ENCODE results near the gene CRYBG2.
A peak's percentile ranks its signal among the peaks of the same experiment; 100 is the strongest.
"Not testable (repeated sequence)": the region's sequence is repeated elsewhere in the genome, so short reads cannot be mapped to it uniquely, and the experiment has no call there.

Gene CRYBG2

DNA sequence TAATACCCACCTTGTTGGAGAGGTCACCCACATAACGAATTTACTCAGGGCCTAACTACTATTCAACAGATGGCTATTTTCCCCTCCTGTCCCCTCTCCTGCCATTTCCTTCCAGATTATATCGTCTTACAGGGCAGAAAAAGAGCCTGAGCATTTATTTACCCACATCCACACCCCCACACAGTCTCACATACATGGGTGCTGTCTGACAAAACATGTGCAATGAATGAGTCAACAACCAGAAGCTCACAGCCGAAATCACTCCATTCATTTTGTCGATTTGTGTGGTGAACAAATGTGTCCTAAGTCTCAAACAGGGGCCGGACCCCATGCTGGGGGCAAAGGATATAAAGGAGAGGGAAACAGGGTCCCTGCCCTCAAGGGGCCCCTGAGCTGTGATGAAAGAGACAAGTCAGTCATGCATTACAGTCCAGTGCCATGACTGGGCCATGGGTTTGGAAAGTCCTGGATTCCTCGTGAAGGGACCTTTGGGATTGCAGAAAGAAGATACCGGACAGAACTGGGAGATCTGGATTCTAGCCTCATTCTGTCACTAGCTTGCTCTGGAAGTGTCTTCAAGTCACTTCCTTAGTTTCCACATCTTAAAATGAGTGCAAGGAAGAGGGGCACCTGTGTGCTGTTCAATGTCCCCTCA is 35.0 kb upstream of the CRYBG2 start:
- no peak overlapping the region for H3K4me3 ChIP-seq (ENCODE audit: low read depth, low read length)
- TF ChIP-seq, protein P1, sequence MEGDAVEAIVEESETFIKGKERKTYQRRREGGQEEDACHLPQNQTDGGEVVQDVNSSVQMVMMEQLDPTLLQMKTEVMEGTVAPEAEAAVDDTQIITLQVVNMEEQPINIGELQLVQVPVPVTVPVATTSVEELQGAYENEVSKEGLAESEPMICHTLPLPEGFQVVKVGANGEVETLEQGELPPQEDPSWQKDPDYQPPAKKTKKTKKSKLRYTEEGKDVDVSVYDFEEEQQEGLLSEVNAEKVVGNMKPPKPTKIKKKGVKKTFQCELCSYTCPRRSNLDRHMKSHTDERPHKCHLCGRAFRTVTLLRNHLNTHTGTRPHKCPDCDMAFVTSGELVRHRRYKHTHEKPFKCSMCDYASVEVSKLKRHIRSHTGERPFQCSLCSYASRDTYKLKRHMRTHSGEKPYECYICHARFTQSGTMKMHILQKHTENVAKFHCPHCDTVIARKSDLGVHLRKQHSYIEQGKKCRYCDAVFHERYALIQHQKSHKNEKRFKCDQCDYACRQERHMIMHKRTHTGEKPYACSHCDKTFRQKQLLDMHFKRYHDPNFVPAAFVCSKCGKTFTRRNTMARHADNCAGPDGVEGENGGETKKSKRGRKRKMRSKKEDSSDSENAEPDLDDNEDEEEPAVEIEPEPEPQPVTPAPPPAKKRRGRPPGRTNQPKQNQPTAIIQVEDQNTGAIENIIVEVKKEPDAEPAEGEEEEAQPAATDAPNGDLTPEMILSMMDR (IDR thresholded peaks at IDR 0.05; ENCODE audit: low read depth, low read length): no peak

DNA sequence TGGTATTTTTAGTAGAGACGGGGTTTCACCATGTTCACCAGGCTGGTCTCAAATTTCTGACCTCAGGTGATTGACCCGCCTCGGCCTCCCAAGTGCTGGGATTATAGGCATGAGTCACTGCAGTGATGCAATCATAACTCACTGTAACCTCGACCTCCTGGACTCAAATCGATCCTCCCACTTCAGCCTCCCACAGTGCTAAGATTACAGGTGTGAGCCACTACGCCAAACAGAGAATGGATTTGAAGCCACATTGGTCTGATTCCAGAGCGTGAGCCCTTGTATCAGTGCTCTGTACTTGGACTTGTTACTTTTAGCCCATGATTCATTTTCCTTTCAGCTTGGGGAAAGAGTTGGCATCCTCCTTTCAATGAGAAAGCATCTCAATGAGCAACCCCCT is 33.5 kb upstream of the CRYBG2 start:
- no peak overlapping the region for H3K4me3 ChIP-seq (ENCODE audit: low read depth, low read length)
- TF ChIP-seq, protein P1 (IDR thresholded peaks at IDR 0.05; ENCODE audit: low read depth, low read length): no peak

DNA sequence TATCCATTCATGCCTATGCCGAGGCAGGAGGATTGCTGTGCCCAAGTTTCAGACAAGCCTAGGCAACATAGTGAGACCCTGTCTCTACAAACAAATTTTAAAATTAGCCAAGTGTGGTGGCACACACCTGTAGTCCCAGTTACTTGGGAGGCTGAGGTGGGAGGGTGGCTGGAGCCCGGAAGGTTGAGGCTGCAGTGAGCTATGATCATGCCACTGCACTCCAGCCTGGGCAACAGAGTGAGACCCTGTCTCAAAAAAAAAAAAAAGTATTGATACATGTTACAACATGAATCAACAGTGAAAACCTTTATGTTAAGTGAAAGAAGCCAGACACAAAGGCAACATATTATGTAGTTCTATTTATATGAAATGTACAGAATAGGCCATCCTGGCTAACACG is 31.1 kb upstream of the CRYBG2 start:
- H3K4me3 ChIP-seq (ENCODE audit: low read depth, low read length): not testable (repeated sequence)

DNA sequence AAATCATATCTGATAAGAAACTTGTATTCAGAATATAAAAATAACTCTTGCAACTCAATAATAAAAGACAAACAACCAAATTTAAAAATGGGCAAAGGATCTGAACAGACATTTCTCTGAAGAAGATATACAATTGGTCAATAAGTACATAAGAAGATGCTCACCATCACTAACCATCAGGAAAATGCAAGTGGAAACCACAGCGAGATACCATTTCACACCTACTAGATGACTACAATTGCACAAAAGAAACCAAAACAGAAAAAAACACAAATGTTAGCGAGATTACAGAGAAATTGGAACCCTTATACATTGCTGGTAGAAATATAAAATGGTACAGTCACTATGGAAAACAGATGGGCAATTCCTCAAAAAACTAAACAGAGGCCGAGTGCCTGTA is 30.1 kb upstream of the CRYBG2 start:
- no peak overlapping the region for H3K4me3 ChIP-seq (ENCODE audit: low read depth, low read length)
- TF ChIP-seq, protein P1 (IDR thresholded peaks at IDR 0.05; ENCODE audit: low read depth, low read length): no peak

DNA sequence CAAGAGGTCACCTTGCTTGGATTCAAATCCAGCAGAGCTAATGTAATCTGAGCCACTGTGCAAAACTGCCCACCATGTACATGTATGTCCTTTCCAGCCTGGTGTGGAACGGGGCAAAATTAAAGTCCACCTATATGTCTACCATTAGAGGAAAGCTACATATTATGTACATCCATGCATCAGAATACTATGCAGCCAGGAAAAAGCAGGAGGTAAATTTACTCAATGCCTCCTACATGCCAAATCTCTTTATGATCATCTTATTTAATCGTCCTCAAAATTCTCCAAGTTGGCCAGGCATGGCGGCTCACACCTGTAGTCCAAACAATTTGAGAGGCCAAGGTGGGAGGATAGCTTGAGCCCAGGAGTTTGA is 24.9 kb upstream of the CRYBG2 start:
- TF ChIP-seq, protein P1 (IDR thresholded peaks at IDR 0.05; ENCODE audit: low read depth, low read length): no peak
- no peak overlapping the region for H3K4me3 ChIP-seq (ENCODE audit: low read depth, low read length)

DNA sequence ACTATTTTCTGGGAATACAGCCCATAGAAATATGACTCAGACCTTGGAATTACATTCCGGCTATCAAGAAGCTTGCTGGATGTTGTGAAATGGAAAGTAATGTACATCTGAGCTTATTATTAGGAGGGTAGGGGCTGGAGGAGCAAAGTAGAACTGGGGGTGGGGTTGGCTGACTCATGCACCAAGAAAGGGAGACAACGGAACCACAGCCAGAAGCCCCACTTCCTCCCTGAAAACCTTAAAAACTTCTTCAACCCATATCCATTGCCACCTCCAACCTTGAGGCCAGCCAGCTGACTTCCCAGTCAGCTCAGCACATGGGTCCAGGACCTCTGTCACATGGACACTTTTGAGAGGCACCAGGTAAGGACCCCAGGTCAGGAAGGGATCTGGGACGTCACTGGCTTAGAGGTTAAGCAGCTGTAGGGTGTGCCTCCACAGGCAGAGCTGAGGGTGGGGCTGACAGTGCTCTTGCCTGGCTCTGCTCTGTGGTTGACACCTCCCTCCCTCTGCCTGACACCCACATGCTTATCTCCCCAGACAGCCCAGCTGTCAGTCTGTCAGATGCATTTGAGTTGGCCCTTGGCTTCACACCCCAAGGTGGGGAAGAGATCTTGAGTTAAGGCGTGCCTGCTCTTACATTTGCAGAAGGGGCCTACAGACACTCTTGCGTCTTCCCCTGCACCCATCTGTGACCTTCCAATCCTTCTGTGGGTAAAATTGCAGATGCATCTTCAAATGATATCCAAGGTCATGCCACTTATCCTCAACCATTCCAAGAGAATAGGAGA is 24.4 kb upstream of the CRYBG2 start:
- TF ChIP-seq, protein P1 (IDR thresholded peaks at IDR 0.05; ENCODE audit: low read depth, low read length): no peak
- 0 out of 2 replicates have a peak overlapping the region, but pooled peaks have one; percentile 32 for H3K4me3 ChIP-seq (ENCODE audit: low read depth, low read length)

DNA sequence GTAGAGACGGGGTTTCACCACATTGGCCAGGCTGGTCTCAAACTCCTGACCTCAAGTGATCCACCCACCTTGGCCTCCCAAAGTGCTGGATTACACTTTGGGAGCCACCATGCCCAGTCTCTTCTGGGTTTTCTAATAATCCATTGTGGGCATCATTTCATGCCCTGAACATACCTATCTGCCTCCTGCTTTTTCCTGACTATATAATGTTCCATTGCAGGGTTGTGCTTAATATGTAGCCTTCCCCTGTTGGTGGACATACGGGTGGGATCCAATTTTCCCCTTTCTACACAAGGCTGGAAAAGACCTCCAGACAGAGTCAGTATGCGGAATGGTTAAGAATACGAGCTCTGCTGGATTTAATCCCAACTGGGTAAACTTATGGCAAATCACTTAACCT is 22.1 kb upstream of the CRYBG2 start:
- TF ChIP-seq, protein P1 (IDR thresholded peaks at IDR 0.05; ENCODE audit: low read depth, low read length): no peak
- no peak overlapping the region for H3K4me3 ChIP-seq (ENCODE audit: low read depth, low read length)

All from WI38 (cell line).